Epidermal melanocyte (primary cell): ENCODE measurements around the gene OSGIN1.

ENCODE experiments used
- DNase-seq: peaks from one replicate; pipeline ENCODE4 v3.0.0; 2011; ENCODE audit warnings: low spot score; ENCODE audit not compliant: insufficient read length

The OSGIN1 gene

GRCh38 chr16:83972256-83973008 is 19.4 kb downstream of the OSGIN1 start:
- no peak for DNase-seq

GRCh38 chr16:83973077-83973476 is 20.0 kb downstream of the OSGIN1 start:
- DNase-seq, result no peak

- no peak for DNase-seq
These were observed 20.7 kb downstream of the OSGIN1 start for GRCh38 chr16:83973581-83974385.

- DNase-seq, result no peak
These were observed 21.4 kb downstream of the OSGIN1 start for GRCh38 chr16:83974475-83974874.

GRCh38 chr16:83975590-83976260 is 22.7 kb downstream of the OSGIN1 start:
- DNase-seq, result no peak

- DNase-seq, result no peak
These were observed 24.2 kb downstream of the OSGIN1 start for GRCh38 chr16:83977056-83977815.

GRCh38 chr16:83978401-83978904 is 25.4 kb downstream of the OSGIN1 start:
- DNase-seq, result no peak

- DNase-seq, result no peak
These were observed 26.4 kb downstream of the OSGIN1 start for GRCh38 chr16:83979441-83979840.

GRCh38 chr16:83980794-83981193 is 27.8 kb downstream of the OSGIN1 start:
- DNase-seq, result no peak

GRCh38 chr16:83981799-83982198 is 28.8 kb downstream of the OSGIN1 start:
- no peak for DNase-seq

- DNase-seq, result no peak
These were observed 30.5 kb downstream of the OSGIN1 start for GRCh38 chr16:83983491-83983890.

- no peak for DNase-seq
These were observed 36.3 kb downstream of the OSGIN1 start for GRCh38 chr16:83989300-83989699.

GRCh38 chr16:83990492-83990891 is 37.5 kb downstream of the OSGIN1 start:
- no peak for DNase-seq

- DNase-seq, result no peak
These were observed 39.6 kb downstream of the OSGIN1 start for GRCh38 chr16:83992624-83993023.

- DNase-seq, result no peak
These were observed 41.0 kb downstream of the OSGIN1 start for GRCh38 chr16:83994087-83994486.

GRCh38 chr16:83994703-83995102 is 41.7 kb downstream of the OSGIN1 start:
- DNase-seq, result no peak

- DNase-seq, result no peak
These were observed 42.7 kb downstream of the OSGIN1 start for GRCh38 chr16:83995754-83996153.

GRCh38 chr16:83996481-83997252 is 43.6 kb downstream of the OSGIN1 start:
- no peak for DNase-seq

- DNase-seq, result no peak
These were observed 45.1 kb downstream of the OSGIN1 start for GRCh38 chr16:83998091-83998490.

GRCh38 chr16:84000989-84001642 is 48.1 kb downstream of the OSGIN1 start:
- no peak for DNase-seq
